GM12878 (cell line): ENCODE results near the gene TRAPPC3. TPM values are rescaled to one million over a fixed set of nuclear protein-coding genes. Genes with fewer than 3 reads are reported as not detected.

ENCODE experiments used
- ATAC-seq: fragments of 200-7000 bp; cut with Tn5 transposase; 3 replicates; pipeline ENCODE4 v1.9.1; 2020; ENCODE audit warnings: mild to moderate bottlenecking, moderate library complexity
- BruUV-seq: library from RNA; stranded (reverse); fragments of 400-500 nt; replicated peaks from 2 replicates; lab custom pipeline; 2021; lab: Mats Ljungman, UMichigan
- CTCF ChIA-PET: fragments of 300-600 bp; sonication (Branson Sonifier 250); formaldehyde crosslinking; extraction: SDS; loops from one replicate; lab custom pipeline; 2021; ENCODE audit warnings: inconsistent platforms; lab: Yijun Ruan, JAX
- POLR2A ChIA-PET: fragments of 350-600 bp; formaldehyde crosslinking; extraction: SDS; loops from one replicate; lab custom pipeline; 2021; ENCODE audit warnings: inconsistent platforms; lab: Charles Lee
- RAD21 ChIA-PET: fragments of 300-600 bp; sonication (Branson Sonifier 250); formaldehyde crosslinking; loops from one replicate; lab custom pipeline; 2023; ENCODE audit warnings: antibody characterized with exemption; ENCODE audit not compliant: unreplicated experiment; lab: Charles Lee
- SMC1A ChIA-PET: fragments of 300-600 bp; sonication (Branson Sonifier 250); formaldehyde crosslinking; loops from one replicate; lab custom pipeline; 2023; ENCODE audit not compliant: unreplicated experiment, uncharacterized antibody; lab: Charles Lee
- DNase-seq: peaks from one replicate; pipeline ENCODE4 v3.0.0-alpha.2; 2011; ENCODE audit warnings: low read depth, low spot score
- FAIRE-seq: peaks from 3 replicates; lab custom pipeline; 2011; peaks lifted over from hg19 to GRCh38; lab: Jason Lieb, UNC
- H2AFZ ChIP-seq: 2 replicates; pipeline ENCODE4 v1.6.0; 2011; ENCODE audit warnings: low read depth, low read length, control low read depth; ENCODE audit not compliant: control insufficient read depth
- H3K27ac ChIP-seq: 2 replicates; pipeline ENCODE4 v1.5.1; 2011; ENCODE audit warnings: control low read depth; ENCODE audit not compliant: control insufficient read depth, insufficient read depth
- H3K27me3 ChIP-seq, 2 experiments: replicated peaks in 1 of 2; 2 replicates each; pipeline versions ENCODE4 v1.6.0 to v1.6.1; 2011; ENCODE audit warnings: low read length in 1 of 2; ENCODE audit not compliant: control insufficient read depth in 2 of 2, insufficient read depth in 2 of 2
- H3K36me3 ChIP-seq, 2 experiments: 2 replicates each; pipeline ENCODE4 v1.5.1; 2011; ENCODE audit warnings: low read length in 1 of 2; ENCODE audit not compliant: control insufficient read depth in 2 of 2, insufficient read depth in 2 of 2
- H3K4me1 ChIP-seq: 2 replicates; pipeline ENCODE4 v1.6.1; 2011; ENCODE audit warnings: mild to moderate bottlenecking, low read length, moderate library complexity, mixed read lengths; ENCODE audit not compliant: control insufficient read depth, insufficient read depth
- H3K4me2 ChIP-seq: 2 replicates; pipeline ENCODE4 v1.6.0; 2011; ENCODE audit warnings: control low read depth; ENCODE audit not compliant: control insufficient read depth, insufficient read depth
- H3K4me3 ChIP-seq: fragments of 200-600 bp; sonication (generic); 2 replicates; pipeline ENCODE4 v1.5.1; 2016
- H3K79me2 ChIP-seq: 2 replicates; pipeline ENCODE4 v1.6.0; 2011; ENCODE audit warnings: low read length; ENCODE audit not compliant: control insufficient read depth, insufficient read depth
- H3K9ac ChIP-seq: 2 replicates; pipeline ENCODE4 v1.8.0; 2011; ENCODE audit warnings: low read length, control low read depth, mixed read lengths; ENCODE audit not compliant: control insufficient read depth, insufficient read depth
- H3K9me3 ChIP-seq: replicated peaks from 3 replicates; pipeline ENCODE4 v1.5.1; 2011; ENCODE audit warnings: mild to moderate bottlenecking, low read length; ENCODE audit not compliant: control insufficient read depth, insufficient read depth
- H4K20me1 ChIP-seq: 2 replicates; pipeline ENCODE4 v1.6.0; 2011; ENCODE audit not compliant: control insufficient read depth, insufficient read depth
- ATF3 ChIP-seq: IDR thresholded peaks from 2 replicates; pipeline ENCODE4 v1.6.1; 2011; ENCODE audit warnings: low read depth, mild to moderate bottlenecking, low read length, moderate library complexity, borderline replicate concordance; ENCODE audit errors: extremely low read depth
- CHD4 ChIP-seq: fragments of 200-600 bp; sonication (generic); IDR thresholded peaks from 2 replicates; pipeline ENCODE4 v1.6.1; 2016; ENCODE audit warnings: mild to moderate bottlenecking
- CUX1 ChIP-seq: IDR thresholded peaks from 2 replicates; pipeline ENCODE4 v1.6.1; 2012; ENCODE audit warnings: improper control_type of control experiment, low read depth, low read length; ENCODE audit not compliant: insufficient replicate concordance
- JUND ChIP-seq: IDR thresholded peaks from 2 replicates; pipeline ENCODE4 v1.6.1; 2012; ENCODE audit warnings: low read depth, mild to moderate bottlenecking, low read length, improper control_type of control experiment, moderate library complexity
- PAX8 ChIP-seq: fragments of 450-650 bp; IDR thresholded peaks from 2 replicates; pipeline ENCODE4 v1.6.1; 2017; ENCODE audit warnings: mild to moderate bottlenecking, moderate library complexity
- PBX3 ChIP-seq: IDR thresholded peaks from 2 replicates; pipeline ENCODE4 v1.6.1; 2011; ENCODE audit warnings: mild to moderate bottlenecking, low read depth, low read length, moderate library complexity; ENCODE audit not compliant: insufficient replicate concordance
- SMC3 ChIP-seq: IDR thresholded peaks from 2 replicates; pipeline ENCODE4 v1.6.1; 2011; ENCODE audit warnings: low read length, improper control_type of control experiment, borderline replicate concordance
- STAT3 ChIP-seq: IDR thresholded peaks from 2 replicates; pipeline ENCODE4 v1.6.1; 2011; ENCODE audit warnings: low read depth, low read length, improper control_type of control experiment
- TBL1XR1 ChIP-seq: IDR thresholded peaks from 2 replicates; pipeline ENCODE4 v1.6.1; 2012; ENCODE audit warnings: low read depth, low read length, improper control_type of control experiment
- ZNF217 ChIP-seq: fragments of 450-650 bp; IDR thresholded peaks from 2 replicates; pipeline ENCODE4 v1.6.1; 2017; ENCODE audit warnings: antibody characterized with exemption, mild to moderate bottlenecking
- WGBS: methylation state at CpG from one replicate; pipeline ENCODE4 v1.1.6; 2016; ENCODE audit warnings: low lambda C conversion rate; ENCODE audit not compliant: insufficient replicate concordance, insufficient coverage; ENCODE audit errors: missing lambda C conversion rate; 5-methylcytosine and 5-hydroxymethylcytosine counted together
- in situ Hi-C: fragments of 300-500 bp; cut with MboI; formaldehyde crosslinking; loops from 9 replicates; pipeline ENCODE4 v1.14.3; 2018; ENCODE audit warnings: mixed read lengths
- intact Hi-C: fragments of 100-400 bp; cut with micrococcal nuclease; formaldehyde crosslinking; loops from one replicate; pipeline ENCODE4 v1.14.2; 2022; ENCODE audit not compliant: unreplicated experiment
- polyA plus RNA-seq, 11 experiments: library from polyadenylated mRNA; depleted of rRNA in 4 of 11; unstranded in 6 of 11; stranded (reverse) in 5 of 11; fragments of >200 nt; fragmentation: Nextera tagmentation in 4 of 11; fragmentation: Illumina TruSeq in 1 of 11; extraction: Ambion mirVana in 4 of 11; extraction: Trizol in 1 of 11; gene quantifications; 1 replicate in 1 of 11; 2 replicates in 10 of 11; pipeline versions ENCODE4 v1.2.1 to v1.2.3, GENCODE V29; 2011 to 2016; ENCODE audit warnings: inconsistent platforms in 2 of 11, missing spikeins in 2 of 11, low read depth in 1 of 11
- total RNA-seq, 4 experiments: library from RNA; depleted of rRNA in 3 of 4; stranded (reverse); fragments of >200 nt in 3 of 4; fragmentation: Illumina TruSeq in 1 of 4; extraction: Trizol in 1 of 4; gene quantifications; 2 replicates each; pipeline versions ENCODE4 v1.2.1 to v1.2.3, GENCODE V29; 2013 to 2021

The TRAPPC3 gene
- total and polyA plus RNA-seq, 10 of the 15 experiments (the other 5 are each of a cell fraction or from before 2014, with no cell fraction given): 14.7 to 122 (median 70.5) TPM

DNA sequence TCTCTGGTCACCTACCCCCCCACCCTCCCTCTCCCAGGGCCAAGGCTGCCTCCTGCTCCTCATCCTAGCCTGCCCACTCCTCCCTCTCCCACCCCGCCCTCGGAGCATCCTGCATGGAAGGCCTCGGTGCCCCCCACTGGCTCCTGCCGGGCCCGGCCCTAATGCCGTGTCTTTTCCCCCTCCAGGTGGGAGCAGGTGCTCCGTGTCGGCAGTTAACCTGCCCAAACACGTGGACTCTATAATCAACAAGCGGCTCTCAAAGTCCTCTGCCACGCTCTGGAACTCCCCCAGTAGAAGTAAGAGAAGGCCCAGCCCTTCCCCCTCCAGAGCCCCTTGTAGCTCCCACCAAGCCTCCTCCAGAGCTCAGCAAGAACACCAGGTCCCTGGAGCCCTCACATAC is 25.4 kb upstream of the TRAPPC3 start:
- no peak overlapping the region for H3K4me2 ChIP-seq
- no TSS peak for BruUV-seq
- ATAC-seq: no peak
- no peaks in the 10 kb centered on the region for H3K9me3 ChIP-seq
- in situ Hi-C loops (no loop called here), intact Hi-C loops (no loop called here)
- H3K79me2 ChIP-seq: no peaks in the 10 kb centered on the region
- no peaks in the 10 kb centered on the region for H3K27me3 ChIP-seq
- no peak for FAIRE-seq
- no peak overlapping the region for H3K27ac ChIP-seq
- peaks cover 19 to 54% of the 10 kb centered on the region in 2 experiments for H3K36me3 ChIP-seq
- no peaks in the 10 kb centered on the region for H3K4me1 ChIP-seq
- no peak overlapping the region for H2AFZ ChIP-seq
- SMC1A ChIA-PET: interaction anchor here (0.9 to 1.1 kb wide), 2 partner anchors 25 kb away, joined by 3 to 5 read pairs; partner anchors contain the start of gene TRAPPC3
- no peaks in the 10 kb centered on the region; the same call in 1 of the 2 replicates for H4K20me1 ChIP-seq
- DNase-seq: no peak
- TF ChIP-seq JUND (no peak), SMC3 (no peak), ZNF217 (no peak), PAX8 (no peak), PBX3 (no peak), CHD4 (no peak), TBL1XR1 (no peak), CUX1 (no peak), STAT3 (no peak), ATF3 (no peak)
- H3K9ac ChIP-seq: no peak overlapping the region
- CTCF ChIA-PET: no interaction called here
- H3K4me3 ChIP-seq: no peak overlapping the region
- RAD21 ChIA-PET: no interaction called here
- POLR2A ChIA-PET: interaction anchor here (1.0 kb wide), 1 partner anchor 19 kb away, joined by 3 read pairs; the partner anchor contains the start of gene MAP7D1
- WGBS: 92% methylated on average over 9 of the region's 11 CpGs
